Tibial artery (tissue), 4 donors: Measurements from ENCODE around the gene MSI2.

Source experiments
- DNase-seq, 2 donors: peaks; one replicate each; pipeline ENCODE4 v3.0.0-alpha.2; 2019
- H3K27ac ChIP-seq, 2 donors: fragments of 200-600 bp; sonication (generic) in 1 of 2; 1 replicate in 1 of 2; 2 replicates in 1 of 2; pipeline ENCODE4 v1.5.1; 2018 to 2019; ENCODE audit warnings: mild to moderate bottlenecking in 1 of 2
- H3K27me3 ChIP-seq, 2 donors: fragments of 200-600 bp; sonication (generic) in 1 of 2; one replicate each; pipeline versions ENCODE4 v1.5.1 to v1.6.0; 2016 to 2019
- H3K36me3 ChIP-seq, 3 donors: fragments of 200-600 bp; sonication (generic) in 2 of 3; one replicate each; pipeline ENCODE4 v1.5.1; 2016 to 2019; ENCODE audit warnings: mild to moderate bottlenecking in 2 of 3
- H3K4me1 ChIP-seq, 4 donors: fragments of 200-600 bp; sonication (generic) in 2 of 4; 1 replicate in 3 of 4; 2 replicates in 1 of 4; pipeline ENCODE4 v1.5.1; 2016 to 2019
- H3K4me3 ChIP-seq, 2 donors: fragments of 200-600 bp; sonication (generic) in 1 of 2; 1 replicate in 1 of 2; 2 replicates in 1 of 2; pipeline ENCODE4 v1.5.1; 2018 to 2019; ENCODE audit warnings: mild to moderate bottlenecking in 2 of 2
- H3K9me3 ChIP-seq, 3 donors: fragments of 200-600 bp; sonication (generic) in 1 of 3; one replicate each; pipeline ENCODE4 v1.5.1; 2016 to 2019
- intact Hi-C: fragments of 100-400 bp; cut with DNase I; formaldehyde crosslinking; loops from one replicate; pipeline ENCODE4 v1.15.0; 2023; ENCODE audit warnings: low total_unique reads
- TF ChIP-seq, protein P1 (sequence below), 2 experiments: fragments of 200-600 bp in 1 of 2; fragments of 450-650 bp in 1 of 2; IDR thresholded peaks; one replicate each; pipeline ENCODE4 v1.5.1; 2017 to 2019; ENCODE audit warnings: antibody characterized with exemption in 2 of 2, mild to moderate bottlenecking in 1 of 2, moderate library complexity in 1 of 2

The MSI2 gene

DNA sequence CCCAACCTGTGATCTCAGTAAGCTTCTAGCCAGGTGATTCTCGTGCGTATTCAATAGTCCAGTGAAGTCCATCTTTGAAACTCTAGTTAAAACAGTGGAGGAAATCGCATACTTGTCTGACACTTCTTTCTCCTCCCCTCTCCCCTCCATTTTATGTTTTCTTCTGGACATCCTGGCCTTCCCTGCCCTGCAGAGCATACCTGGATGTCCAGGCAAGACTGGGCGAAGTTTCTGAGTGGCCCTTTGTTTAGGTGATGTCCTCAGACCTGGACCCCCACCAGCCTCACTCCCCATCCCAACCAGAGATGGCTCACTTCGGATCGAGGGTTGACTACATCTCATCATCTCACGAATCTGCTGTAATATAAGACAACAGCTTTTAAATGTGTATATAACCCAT lies 423.0 kb downstream of the MSI2 start:
- no peak overlapping the region for H3K4me3 ChIP-seq
- no peaks in the 10 kb centered on the region for H3K9me3 ChIP-seq
- intact Hi-C loops = loop anchor here (10.0 kb wide), 2 partner anchors 125 to 155 kb away; no protein-coding TSS in a partner anchor
- peaks cover 0 to 21% (median 0%) of the 10 kb centered on the region in 3 donors for H3K36me3 ChIP-seq
- peak in 1 of 2 donors; percentile 44 for DNase-seq
- TF ChIP-seq, protein P1, sequence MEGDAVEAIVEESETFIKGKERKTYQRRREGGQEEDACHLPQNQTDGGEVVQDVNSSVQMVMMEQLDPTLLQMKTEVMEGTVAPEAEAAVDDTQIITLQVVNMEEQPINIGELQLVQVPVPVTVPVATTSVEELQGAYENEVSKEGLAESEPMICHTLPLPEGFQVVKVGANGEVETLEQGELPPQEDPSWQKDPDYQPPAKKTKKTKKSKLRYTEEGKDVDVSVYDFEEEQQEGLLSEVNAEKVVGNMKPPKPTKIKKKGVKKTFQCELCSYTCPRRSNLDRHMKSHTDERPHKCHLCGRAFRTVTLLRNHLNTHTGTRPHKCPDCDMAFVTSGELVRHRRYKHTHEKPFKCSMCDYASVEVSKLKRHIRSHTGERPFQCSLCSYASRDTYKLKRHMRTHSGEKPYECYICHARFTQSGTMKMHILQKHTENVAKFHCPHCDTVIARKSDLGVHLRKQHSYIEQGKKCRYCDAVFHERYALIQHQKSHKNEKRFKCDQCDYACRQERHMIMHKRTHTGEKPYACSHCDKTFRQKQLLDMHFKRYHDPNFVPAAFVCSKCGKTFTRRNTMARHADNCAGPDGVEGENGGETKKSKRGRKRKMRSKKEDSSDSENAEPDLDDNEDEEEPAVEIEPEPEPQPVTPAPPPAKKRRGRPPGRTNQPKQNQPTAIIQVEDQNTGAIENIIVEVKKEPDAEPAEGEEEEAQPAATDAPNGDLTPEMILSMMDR (IDR thresholded peaks at IDR 0.05) = no peak
- H3K4me1 ChIP-seq = no peaks in the 10 kb centered on the region
- no peak overlapping the region for H3K27ac ChIP-seq
- no peaks in the 10 kb centered on the region for H3K27me3 ChIP-seq

DNA sequence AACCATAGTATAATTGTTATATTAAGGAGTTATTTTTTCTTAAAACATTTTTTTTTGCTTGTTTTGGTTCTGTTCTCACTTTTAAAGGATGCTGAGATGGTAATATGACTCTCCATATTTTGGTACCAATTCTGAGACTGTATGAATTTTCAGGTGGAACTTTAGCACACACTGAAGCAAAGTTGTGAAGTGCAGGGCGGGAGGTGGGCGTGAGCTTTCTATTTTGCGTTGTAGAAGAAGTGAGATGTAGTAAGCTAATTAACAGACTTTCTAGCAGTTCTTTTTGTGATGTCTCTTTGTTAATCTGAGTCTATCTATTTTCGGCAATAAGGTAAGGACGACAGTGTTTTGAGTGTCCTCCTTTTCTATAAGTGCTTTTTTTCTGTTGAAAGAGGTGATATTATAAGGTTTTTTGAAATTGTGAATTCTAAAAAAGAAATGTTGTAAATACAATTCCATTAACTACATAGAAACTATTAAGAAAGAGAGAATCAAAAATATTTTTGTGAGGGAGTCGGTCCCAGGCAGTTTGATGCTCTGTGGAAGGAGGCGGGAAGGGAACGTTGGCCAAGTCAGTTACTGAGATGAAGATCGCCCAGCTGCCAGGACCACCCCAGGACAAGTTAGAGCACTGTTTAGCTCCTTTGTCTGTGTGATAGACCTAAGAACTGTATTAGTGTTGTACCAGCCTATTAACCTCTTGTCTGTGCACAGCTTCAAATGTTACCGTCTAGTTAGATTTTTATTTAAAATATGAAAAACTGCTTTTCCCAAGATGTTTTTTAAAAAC lies 423.8 kb downstream of the MSI2 start:
- no peaks in the 10 kb centered on the region for H3K27me3 ChIP-seq
- H3K36me3 ChIP-seq = peaks cover 0 to 15% (median 0%) of the 10 kb centered on the region in 3 donors
- intact Hi-C loops = loop anchor here (10.0 kb wide), 2 partner anchors 125 to 155 kb away; no protein-coding TSS in a partner anchor
- H3K27ac ChIP-seq = no peak overlapping the region
- TF ChIP-seq, protein P1 (IDR thresholded peaks at IDR 0.05) = no peak
- no peak for DNase-seq
- no peaks in the 10 kb centered on the region for H3K9me3 ChIP-seq
- H3K4me3 ChIP-seq = no peak overlapping the region
- no peaks in the 10 kb centered on the region for H3K4me1 ChIP-seq

DNA sequence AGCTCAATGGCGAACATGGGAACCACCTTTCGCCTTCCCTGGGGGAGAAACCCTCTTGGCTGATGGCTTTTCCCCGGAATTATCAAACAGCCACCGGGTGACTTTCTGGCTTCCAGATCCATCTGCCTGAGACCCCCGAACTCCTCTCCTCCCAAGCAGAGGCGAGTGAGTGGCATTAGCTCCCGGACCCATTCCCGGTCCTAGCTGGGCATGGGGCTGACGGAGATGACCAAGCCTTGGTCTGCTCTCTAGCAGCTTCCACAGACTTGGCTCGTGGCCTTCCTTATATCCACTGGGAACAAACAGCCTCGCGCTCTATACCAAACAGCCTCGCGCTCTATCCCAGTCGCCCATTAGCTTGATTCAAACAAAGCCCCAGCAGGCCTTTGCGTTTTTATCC lies 426.4 kb downstream of the MSI2 start:
- H3K4me3 ChIP-seq = no peak overlapping the region
- no peaks in the 10 kb centered on the region for H3K27me3 ChIP-seq
- DNase-seq = no peak
- TF ChIP-seq, protein P1 (IDR thresholded peaks at IDR 0.05) = no peak
- H3K36me3 ChIP-seq = no peaks in the 10 kb centered on the region
- intact Hi-C loops = no loop called here
- no peaks in the 10 kb centered on the region for H3K9me3 ChIP-seq
- no peaks in the 10 kb centered on the region for H3K4me1 ChIP-seq
- no peak overlapping the region for H3K27ac ChIP-seq

DNA sequence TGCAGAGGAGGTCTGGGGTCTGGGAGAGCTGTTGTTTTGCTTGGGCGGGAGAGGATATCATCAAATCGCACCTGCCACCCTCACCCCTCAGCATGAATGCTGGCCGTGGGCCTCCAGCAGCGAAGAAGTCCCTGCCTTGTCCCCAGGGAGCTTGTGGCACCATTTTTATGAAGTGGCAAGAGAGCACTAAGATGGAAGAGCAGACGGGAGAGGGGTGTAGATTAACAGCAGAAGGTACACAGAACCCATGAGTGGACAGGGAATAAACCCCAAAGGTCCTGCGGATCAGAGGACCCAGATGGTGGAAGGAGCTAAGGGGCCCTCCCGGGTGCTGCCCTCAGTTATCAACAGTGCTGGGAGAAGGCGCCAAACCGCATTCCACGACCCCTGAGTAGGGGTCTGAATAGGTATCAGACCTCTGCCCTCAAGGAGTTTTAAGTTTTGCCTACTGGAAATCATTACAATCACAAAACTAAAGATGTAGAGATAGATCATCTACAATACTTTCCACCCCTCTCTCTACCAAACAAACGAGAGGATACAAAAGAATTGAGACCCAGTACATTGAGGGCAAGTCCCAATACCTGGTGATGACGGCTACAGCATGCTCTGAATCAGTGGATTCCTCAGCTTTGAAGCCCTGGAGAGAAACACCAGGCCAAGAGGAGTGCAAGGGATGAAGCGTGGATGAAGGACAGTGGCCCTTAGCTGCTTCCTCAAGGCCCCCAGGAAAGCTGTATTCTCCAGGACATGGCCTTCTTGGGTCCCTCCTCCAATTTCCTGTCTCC lies 428.6 kb downstream of the MSI2 start:
- DNase-seq = no peak
- no peak overlapping the region for H3K27ac ChIP-seq
- H3K4me1 ChIP-seq = no peaks in the 10 kb centered on the region
- TF ChIP-seq, protein P1 (IDR thresholded peaks at IDR 0.05) = no peak
- no peaks in the 10 kb centered on the region for H3K9me3 ChIP-seq
- H3K36me3 ChIP-seq = no peaks in the 10 kb centered on the region
- H3K4me3 ChIP-seq = no peak overlapping the region
- intact Hi-C loops = no loop called here
- H3K27me3 ChIP-seq = no peaks in the 10 kb centered on the region

DNA sequence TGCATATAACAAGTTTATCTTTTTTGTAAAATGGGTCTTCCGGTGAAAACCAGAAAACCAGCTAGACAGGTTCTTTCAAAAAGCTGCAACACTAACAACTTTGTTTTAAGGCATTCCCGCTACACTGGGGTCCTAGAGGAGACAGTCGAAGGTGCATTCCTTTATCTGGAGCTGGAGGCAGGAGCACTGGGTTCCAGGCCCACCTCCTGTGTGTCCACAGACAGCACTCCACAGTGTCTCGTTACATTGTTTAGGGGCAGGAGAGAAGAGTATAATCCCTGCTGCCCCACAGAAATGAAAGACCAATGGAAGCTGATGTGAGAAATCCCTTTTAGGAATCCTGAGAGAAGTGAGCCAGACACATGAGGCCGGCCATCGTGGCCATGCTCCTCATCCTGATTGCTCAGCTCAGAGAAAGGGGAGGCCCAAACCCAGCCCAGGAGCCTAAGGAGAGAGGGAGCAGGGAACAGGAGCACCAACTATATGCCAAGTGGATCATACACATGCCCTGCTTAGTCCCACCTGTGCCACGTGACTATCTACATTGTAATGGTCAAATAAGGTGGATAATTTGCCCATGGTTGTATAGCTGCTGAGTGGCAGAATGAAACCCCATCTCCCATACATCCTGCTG lies 429.3 kb downstream of the MSI2 start:
- H3K36me3 ChIP-seq = no peaks in the 10 kb centered on the region
- intact Hi-C loops = no loop called here
- TF ChIP-seq, protein P1 (IDR thresholded peaks at IDR 0.05) = no peak
- H3K27ac ChIP-seq = no peak overlapping the region
- H3K27me3 ChIP-seq = no peaks in the 10 kb centered on the region
- DNase-seq = no peak
- H3K9me3 ChIP-seq = no peaks in the 10 kb centered on the region
- no peaks in the 10 kb centered on the region for H3K4me1 ChIP-seq
- no peak overlapping the region for H3K4me3 ChIP-seq
